ENCODE measurements around the gene RABAC1. TPM values are rescaled to one million over a fixed set of nuclear protein-coding genes. Genes with fewer than 3 reads are reported as not detected.

Gene RABAC1
- total and polyA plus RNA-seq, 2 of the 8 experiments (the other 6 are each of a cell fraction or from before 2014, with no cell fraction given): 124 to 439 TPM

DNA sequence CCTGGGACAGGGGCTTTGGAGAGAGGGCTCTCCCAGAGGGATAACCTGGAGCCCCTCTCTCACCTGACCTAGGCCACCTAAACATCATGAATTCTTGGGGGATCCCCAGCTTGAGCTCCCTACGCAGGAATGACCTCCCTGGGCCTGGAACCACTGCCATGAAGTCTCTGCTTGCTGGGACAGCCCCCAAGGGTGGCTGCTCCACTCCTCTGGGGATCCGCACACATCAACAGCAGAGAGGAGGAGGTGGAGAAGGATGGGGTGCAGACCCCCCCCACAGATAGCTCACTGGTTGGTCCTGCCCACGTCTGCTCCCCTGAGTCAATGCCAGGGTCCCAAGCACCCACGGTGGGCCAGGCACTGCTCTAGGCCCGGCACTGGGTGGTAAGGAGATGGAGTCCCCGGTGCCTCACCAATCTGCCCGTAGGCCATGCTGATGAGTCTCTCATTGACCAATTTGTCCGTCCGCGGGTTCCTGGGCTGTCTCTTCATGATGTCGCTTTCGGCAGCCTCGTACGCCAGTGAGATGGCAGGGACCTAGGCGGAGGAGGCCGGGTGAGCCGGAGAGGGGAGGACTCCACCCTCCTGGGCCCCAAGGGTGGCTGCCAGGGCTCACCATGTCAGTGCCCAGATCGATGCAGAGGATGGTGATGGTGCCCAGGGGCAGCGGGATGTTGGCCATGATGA lies 10.8 kb upstream of the RABAC1 start (continued):
- TF ChIP-seq SUZ12 (IDR thresholded peaks at IDR 0.05; ENCODE audit: low read length) (no peak), JUN (IDR thresholded peaks at IDR 0.05; ENCODE audit: low read depth, low read length) (no peak), SP1 (IDR thresholded peaks at IDR 0.05; ENCODE audit: low read depth, low read length) (no peak)

Data from H1 (cell line).